ENCODE results near the gene ALX3. TPM values are rescaled to one million over a fixed set of nuclear protein-coding genes. Genes with fewer than 3 reads are reported as not detected.

Gene ALX3
- polyA plus RNA-seq (2013, experiment 1 of 2; ENCODE audit: insufficient read length): 0.44 TPM
- 0.40 TPM for polyA plus RNA-seq (2013, experiment 2 of 2; ENCODE audit: insufficient read length)

DNA sequence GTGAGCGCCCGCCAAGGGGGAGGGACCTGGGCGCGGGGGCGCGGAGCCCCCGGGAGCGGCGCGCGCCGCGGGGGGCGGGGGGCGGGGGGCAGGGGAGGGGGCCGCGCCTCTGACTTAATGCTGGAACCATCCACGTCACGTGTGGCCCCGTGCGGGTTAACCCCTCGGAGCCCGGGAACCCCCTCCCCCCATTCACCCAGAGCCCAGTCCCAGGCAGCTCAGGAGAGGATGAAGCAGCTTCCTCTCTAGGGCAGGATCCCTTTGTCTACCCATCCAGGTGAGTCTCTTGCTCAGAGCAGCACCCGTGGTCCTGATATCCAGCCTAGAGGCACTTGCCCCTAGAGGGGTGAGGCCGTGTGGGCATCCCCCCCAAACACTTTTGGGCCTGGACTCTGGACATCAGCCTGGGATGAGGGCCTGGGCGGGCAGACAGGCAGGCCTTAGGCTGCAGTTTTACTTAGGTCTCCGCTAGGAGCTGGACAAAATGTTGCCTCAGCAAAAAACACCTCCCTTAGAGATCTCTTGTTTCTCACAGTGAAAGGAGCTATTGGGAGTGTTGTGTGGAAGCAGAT lies at the start of gene ALX3:
TSS of gene ALX3 (minus strand) at position 2 of the 572 bp plus-strand sequence. CDS start 60 bp downstream, outside the sequence.
- DNase-seq: no peak

DNA sequence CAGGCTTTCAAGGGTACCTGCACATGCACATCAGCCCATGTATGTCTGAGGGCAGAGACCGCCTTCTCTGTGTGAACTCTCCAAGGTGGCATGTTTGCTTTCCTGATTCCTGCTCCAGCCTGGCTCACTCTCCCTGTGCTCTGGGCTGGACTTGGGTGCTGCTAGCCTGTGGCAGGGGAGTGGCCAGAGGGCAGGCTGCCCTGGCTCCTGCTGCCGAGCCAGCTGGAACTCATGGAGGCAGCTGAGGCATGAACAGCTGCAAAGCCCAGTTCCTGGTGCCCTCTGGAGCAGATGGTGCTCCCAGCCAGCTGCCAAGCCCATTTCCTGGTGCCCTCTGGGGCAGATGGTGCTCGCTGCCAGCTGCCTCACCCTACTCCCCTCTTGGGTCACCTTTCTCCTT lies 49.4 kb upstream of the ALX3 start:
- DNase-seq: no peak

DNA sequence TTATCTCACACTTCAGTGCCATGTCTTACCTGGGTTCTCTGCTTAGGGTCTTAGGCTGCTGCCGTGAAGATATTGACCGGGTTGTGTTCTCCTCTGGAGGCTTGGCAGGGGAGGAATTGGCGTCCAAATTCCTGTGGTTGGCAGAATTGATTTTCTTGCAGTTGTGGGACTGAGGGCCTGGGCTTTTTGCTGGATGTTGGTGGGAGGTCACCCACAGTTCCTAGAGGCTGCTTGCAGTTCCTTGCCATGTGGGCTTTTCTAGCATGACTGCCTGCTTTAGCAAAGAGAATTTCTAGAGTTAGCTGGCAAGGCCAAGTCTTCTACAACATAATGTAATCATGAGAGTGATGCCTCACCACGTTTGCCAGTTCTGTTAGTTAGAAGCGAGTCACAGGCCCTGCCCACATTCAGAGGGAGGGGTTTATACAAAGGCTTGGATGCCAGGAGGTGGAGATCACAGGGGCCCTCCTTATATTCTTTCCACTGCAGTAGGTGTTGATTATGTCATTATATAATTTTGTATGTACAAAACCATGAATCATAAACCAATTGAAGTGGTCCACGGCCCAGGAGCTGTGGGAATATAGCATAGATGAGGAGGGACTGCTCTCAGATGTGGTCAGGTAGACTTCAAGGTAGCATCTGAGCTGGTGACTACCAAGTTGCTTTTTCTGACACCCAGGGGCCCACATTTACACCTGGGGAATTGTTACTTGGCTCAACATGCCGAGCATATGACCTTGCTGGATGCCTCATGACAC lies 48.3 kb upstream of the ALX3 start:
- no peak for DNase-seq

DNA sequence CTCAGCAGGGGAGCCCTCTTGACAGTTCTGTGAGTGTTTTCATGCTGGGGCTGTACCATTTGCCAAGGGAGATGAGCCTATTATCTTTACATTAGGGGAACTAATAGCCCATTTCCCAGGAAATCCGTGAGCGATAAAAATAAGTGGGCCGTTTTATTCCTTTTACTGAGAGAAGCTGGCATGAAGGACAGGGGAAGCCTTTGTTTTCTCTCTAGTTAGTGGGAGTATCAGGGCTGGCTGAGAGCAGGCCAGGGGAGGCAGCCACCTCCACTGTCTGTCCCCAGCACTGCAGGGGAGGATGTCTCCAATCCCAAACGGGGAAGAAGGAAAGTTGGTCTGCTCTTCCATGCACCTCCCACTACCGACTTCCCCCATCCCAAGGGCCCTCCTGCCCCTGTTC lies 44.3 kb upstream of the ALX3 start:
- DNase-seq: no peak

DNA sequence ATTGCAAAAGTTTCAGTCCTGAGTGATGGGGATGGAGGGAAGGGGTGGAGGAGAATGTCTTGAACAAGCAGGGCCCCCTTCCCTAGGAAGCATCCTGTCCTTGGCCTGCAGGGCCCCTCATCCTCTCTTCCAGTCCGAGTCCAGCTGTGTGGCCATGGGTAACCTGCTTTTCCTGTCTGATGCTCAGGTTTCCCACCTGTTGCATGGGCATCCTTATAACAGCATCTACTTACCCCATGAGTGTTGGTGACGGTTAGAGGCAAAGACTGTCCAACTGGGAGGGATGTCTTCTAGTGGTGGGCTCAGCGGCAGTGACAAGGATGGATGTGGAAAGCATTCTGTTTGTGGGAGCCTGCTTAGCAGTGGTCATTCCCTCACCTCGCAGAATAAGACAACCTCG lies 43.7 kb upstream of the ALX3 start:
- DNase-seq: no peak

DNA sequence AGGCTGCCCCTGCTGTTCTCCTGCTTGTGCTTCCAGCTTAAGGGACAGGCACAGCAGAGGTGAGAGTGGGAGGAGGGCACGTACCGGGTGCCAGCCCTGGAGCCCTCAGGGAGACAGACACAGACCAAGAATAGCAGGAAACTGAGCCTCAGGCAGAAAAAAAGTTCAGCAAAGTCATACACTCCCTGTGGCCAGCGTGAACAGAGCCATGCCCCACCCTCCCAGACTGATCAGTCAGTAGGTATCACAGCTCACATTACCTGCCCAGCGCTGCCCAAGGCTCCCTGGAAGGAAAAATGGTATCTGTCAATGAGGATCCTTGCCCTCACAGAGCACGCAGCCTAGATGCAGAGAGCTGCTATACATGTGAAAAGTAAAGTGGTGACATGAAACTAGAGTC lies 43.1 kb upstream of the ALX3 start:
- no peak for DNase-seq

DNA sequence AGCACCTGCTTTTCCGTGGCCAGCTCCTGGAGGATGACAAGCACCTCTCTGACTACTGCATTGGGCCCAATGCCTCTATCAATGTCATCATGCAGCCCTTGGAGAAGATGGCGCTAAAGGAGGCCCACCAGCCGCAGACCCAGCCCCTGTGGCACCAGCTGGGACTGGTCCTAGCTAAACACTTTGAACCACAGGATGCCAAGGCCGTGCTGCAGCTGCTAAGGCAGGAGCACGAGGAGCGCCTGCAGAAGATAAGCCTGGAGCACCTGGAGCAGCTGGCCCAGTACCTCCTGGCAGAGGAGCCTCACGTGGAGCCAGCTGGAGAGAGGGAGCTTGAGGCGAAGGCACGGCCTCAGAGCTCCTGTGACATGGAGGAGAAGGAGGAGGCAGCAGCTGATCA lies 42.2 kb upstream of the ALX3 start:
- DNase-seq: no peak

DNA sequence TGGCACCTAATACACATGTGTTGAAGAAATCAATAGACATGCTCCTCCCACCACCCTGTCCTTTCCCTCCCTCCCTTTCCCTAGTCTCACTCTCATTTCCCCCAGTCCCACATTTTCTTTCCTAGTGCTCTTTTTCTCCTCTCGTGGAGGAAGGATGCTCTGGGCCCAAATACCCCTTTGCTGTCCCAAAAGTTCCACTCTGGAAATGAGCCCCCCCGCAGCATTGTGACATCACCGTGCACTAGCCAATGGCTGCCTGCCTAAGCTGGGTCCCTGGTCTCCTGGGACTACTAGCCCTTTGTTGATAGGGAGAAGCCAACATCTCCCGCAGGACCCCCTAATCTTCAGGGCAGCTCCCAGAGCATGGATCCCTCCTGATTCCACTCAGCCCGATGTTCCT lies 41.7 kb upstream of the ALX3 start, which contains the start of gene UBL4B:
TSS of gene UBL4B (plus strand) at position 301 of the 400 bp plus-strand sequence. CDS start at position 393, 92 bp downstream.
- DNase-seq: no peak

DNA sequence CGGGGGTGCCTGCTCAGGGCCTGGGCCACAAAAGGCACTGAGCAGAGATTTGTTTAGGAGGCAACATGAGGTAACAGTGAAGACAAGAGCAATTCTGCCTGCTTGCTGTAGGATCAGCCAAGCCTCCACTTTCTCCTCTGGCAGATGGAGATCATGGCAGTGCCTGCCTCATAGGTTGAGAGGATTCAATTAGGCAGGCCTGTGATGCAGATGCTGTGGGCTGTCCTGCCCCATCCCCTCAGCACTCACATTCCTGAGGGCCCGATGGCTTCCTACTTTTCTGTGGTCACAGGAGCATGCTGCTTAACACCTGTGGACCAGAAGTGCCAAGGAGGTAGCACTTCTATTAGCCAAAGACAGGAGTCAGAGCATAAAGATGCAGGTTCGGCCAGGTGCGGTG lies 40.6 kb upstream of the ALX3 start:
- no peak for DNase-seq

DNA sequence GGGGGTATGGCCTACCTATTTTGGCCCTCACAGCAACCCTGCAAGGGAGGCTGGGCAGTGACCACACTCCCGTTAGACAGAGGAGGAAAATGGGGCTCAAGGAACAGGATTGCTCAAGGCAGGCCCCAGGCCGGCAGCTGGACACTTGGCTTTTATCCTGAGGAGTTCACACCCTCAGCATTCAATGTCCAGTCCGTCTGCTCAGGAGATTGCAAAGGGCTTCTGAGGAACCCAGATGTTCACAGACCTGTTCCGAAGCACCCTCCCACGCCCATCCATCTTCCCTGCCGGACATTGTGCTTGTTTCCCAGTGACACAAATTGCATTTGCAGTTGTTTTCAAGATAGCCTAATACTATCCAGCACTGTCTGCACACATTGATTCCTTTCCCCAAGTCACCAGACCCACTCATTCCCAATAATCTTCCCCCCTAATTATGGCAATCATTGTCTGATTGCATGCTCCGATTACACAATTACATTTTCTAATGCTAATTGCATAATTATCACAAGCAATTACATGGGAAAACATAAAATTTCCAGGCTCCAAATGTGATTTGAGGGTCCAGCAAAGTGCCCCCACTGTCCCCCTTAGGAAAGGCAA lies 37.5 kb upstream of the ALX3 start:
- no peak for DNase-seq

DNA sequence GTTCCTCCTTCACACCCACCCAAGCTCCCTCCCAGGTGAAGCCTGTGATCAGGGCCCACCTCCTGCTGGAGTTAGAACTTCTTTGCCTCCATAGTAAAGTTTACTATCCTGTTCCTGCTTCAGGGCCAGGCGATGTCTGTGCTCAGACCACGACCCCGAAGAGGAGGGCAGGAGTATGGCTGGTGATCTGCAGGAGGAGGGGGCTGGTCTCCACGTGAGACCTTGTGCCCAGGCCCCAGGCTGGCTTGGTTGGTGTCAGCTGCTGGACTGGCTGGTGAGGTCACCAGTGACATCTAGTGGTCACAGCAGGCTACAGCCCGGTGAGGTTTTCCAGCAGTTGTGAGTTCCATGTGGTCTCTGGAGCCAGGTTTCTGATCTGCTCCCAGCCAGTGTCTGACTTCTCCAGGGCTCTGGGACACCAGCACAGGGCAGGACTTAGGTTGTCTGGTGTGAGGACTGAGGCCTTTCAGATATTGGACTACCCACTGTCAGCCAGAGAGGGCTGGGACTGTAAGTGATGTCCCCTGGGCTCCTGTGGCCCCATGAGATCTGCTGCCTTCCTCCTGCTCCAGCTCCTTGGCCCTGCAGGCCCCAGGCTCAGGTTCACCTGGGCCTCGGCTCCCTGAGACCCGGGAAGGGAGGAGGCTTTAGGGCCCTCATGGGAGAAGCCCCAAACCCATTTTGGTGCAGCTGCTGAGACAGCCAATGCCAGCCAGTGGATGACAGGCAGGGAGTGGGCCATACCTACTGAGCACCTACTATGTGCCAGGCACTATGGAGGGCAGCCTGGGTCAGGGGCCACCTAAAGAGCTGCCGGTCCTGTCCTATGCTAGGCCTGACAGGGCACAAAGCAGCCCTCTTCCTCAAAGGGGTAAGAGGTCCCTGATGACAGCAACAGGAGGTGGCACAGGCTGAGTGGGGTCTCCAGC lies 35.8 kb upstream of the ALX3 start:
- DNase-seq: peak; percentile 64

DNA sequence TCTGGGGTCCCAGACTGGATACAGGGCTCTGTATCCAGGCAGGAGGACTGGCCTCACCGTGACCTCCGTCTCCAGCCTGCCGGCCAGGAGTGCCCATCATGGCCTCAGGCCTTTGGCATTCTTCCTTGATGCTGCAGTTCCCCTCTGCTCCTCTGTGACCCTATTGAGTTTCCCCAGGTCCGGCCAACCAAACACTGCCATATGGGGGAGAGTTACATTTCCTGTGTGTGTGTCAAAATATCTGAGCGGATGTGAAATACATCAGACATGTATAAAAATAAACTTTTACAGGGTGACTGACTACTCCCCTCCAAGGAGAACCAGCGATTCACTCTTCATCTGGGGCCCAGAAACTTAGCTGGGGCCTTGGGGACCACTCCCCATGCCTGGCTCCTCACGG lies 31.6 kb upstream of the ALX3 start:
- DNase-seq: no peak

DNA sequence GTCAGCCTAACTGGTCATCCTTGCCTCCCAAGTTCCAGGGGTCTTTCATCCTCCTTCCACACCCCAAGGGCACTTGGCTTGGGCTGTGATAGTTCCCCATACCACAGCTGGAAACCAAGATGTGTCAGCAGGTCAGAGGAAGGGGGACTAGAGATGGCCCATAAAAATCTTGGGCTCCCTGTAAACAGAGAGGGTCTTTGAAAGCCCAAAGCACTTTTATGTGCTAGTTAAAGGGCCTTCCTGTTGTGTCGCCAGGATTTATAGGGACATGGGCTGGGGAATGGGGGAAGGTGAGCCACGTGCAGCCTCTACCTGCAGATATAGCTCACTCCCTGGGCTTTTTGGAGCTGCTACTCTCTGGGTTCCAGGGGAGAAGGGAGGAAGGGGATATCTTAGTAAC lies 29.9 kb upstream of the ALX3 start:
- DNase-seq: no peak

DNA sequence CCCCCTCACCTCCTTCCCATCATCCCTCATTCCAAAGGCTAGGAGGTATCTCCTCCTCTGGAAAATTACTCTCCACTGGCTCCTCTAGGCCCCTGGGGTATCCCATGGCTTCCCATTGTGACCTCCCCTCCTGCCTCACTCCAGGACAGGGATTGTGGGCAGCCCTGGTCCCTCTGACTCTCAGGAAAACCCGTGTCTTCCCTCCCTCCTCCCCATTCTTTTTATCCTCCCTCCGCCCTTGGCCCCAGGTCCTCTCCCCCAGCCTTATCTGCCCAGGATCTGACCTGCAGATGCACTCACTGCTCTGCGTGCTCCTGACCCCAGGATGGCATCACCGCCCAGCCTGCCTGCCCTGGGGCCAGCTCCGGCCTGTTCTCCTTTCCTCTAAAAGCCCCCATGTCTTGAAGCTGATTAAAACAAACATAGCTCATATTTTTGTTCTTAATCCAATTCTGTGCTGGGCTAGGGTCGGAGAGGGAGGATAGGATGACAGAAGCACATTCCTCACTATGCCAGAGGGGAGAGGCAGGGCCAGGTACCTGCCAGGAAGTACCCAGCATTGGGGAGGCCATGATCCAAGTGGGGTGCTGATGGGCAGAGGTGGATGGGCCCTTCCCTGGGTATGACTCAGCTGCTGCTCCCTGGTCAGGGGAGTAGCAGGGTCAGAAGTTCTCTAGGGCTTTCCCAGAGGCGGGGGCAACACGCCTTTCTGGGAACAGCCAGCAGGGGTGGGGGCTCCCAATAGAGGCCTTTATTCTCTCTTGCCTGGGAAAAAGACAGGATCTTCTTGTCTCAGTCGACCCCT lies 28.0 kb upstream of the ALX3 start:
- no peak for DNase-seq

DNA sequence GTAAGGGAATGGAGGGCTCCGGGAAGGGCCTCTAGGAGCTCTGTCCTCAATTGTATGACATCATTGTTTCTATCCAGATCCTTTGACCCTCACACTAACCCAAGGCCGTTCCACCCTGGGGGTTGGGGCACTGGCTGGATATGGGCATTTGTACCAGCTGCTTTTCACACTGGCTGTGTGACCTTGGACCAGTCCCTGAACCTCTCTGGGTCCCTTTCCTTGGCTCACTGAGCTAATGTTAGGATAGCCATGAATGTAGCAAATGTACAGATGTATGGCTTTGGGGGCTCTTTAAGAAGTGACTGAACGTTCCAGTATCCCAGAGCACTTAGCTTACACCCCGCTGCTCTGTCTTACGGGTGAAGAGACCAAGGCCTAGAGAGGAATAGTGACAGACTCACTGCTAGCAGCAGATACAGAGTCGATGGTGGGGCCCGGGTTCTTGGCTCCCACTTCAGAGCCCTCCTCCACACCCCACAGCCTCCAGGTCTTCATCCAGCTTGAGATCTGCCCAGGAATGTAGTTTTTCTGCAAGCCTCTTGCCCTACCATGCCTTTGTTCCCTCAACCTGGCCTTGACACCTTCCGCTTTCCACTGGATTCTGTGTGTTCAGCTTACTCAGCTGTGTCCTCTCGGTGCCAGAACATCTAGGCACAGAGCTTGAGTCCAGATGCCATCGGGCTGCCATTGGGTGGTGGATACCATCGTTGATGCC lies 27.2 kb upstream of the ALX3 start:
- no peak for DNase-seq

DNA sequence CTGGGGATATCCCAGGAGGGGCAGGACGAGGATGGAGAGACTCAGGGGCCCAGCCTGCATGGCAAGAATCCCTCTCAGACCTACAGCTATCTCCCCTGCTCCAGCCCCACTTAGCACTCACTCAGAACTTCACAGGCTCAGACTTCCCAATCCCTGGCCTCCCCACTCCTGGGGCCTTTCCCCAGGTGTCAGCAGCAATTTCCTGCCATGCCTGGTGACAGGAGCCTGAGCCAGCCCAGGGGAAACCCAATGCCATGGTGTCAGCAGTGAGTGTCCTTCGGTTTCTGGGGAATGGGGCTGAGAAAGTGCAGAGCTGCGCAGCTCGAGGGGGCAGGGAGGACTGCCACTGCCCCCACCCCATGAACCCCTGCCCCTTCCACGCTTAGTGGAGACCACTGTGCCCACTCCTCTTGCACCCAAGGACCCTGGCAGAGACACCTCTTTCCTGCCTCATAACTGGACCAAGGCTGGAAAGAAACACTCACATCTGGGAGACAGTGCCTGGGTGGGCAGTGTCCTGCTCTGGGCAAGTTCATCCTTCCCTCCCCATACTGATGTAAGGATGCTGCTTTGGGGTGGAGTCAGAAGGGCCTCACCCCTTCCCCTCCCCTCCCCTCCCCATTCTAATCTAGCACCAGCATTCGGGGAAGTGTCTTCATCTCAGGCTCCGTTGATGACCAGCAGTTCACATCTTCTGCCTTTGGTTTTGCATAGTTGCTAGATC lies 24.6 kb upstream of the ALX3 start:
- no peak for DNase-seq

DNA sequence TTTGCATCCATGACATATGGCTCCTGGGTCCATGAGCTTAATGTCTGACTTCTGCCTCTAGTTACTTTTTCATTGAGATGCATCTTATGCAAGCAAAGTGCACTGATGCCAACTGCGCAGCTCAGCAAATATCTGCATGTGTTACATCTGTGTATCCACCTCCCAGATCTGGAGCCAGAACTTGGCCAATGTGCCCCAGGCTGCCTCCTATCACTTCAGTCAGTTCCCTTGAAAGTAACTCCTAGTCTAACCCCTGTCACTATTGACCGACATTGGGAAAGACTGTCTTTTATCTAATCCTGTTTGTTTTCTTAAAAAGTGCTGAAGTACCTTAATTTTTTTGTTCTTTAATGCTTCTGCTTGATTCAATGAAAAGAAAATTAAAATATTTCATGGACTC lies 22.5 kb upstream of the ALX3 start:
- DNase-seq: no peak

DNA sequence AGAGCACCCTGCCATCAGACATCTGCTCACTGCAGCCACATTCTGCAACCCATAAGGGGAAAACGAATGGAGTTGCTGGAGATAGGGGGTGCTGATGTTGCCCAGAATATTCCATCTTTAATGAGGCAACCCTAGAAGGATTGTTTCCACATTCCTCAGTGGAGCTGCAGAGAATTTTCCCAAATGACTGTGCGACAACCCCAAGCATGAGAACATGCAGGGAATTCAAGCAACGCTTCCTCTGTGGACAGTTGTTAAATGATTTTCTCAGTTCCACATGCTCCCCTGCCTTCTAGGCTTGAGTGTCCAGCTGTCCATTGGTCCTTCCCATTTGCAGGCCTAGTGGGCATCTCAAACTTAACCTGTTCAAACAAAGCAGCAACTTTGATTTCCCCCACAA lies 21.3 kb upstream of the ALX3 start:
- DNase-seq: no peak

DNA sequence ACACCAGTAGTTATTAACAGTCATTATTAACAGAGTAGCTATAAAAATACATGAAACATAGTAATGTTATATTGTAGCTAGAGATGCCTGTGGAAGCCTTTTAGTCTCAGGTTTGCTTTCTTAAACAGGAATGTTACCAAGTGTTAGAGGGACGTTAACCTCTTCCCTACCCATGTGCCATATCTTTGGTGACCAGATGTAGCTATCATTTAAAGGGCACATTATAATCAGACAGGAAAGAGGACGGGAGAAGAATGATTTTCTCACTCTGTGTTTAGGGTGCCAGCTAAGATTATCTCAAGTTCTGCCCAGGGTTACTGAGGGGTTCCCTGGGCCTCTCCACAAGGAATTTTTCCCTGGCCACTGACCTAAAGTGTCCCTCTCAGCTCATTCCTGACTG lies 20.9 kb upstream of the ALX3 start:
- DNase-seq: no peak

DNA sequence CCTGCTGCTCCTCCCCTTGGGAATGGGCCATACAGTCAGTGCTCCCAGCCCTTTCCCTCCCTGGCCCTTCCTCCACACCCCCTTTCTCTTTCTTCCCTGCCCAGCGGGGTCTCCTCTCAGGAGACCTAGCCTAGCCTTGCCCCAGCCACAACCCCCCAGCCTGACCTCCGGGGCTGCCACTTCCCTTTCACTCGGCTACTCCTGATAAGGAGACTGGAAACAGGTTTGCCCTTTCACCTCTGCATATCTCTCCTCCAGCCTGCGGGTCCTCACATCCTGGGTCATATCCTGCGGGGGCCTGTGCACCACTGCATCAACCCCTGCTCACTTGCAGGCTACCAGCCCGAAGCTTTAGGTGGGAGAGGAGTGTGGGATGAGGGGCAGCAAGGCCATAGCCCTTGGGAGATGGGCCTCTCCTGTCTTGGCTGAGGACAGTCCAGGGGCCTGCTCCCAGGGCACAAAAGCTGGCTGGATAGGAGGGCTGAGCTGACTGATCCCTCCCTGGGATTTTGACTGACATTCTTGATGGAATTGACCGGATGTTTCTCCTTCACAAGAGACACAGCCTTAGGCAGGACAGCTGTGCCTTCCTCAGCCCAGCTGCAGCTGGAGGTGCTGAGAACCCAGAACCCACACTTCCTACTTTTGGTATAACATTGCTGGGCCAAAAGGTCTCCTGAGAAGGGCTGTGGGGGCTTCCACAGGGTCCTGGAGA lies 19.2 kb upstream of the ALX3 start:
- no peak for DNase-seq

All from fibroblast of skin of abdomen (primary cell).